NCI-H2227 treated with DMSO at 0.1 percent for 48 hours (cell line): ENCODE results near the gene B4GALT3.
"Not testable (repeated sequence)": the region's sequence is repeated elsewhere in the genome, so short reads cannot be mapped to it uniquely, and the experiment has no call there.

Experiments used
- DNase-seq: peaks from one replicate; lab custom pipeline; 2025; lab: John Stamatoyannopoulos, UW

Gene B4GALT3

DNA sequence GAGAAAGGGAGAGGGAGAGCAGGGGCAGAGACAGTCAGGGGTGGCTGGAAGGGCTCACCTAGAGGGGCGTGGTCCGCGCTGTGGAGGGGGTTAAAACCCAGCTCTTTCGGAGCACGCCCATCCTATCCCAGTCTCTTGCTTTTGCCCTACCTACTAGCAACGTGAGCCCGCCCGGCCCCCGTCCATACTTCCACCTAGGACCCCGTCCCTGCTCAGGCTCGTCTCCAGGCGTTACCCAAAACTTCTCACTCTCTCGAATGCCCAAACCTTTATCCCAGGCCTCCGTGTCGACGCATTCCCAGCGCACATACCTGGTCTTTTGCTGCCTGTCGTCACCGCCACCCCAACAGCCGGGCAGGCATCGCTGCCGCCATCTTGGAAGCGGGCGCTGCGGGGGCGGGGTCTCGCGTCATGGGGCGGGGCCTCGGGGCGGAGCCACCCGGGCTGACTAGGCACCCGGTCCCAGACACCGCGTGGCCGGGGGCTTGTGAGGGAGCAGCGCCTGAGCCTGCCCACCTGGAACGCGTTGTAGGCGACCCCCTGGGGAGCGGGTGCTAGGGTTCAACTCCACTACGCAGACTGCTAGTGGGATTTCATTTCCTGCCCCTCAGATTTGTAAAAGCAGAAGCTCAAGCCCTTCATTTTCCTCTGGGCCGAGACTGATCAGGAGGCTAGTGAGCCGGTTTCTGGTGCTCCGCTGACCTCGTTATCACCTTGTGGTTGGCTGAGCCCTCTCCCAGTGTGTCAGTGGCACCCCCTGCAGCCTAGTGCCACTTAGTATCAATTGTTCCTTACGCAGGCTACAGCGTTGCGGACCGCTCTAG, at the start of gene B4GALT3:
TSS of gene B4GALT3 (minus strand) at position 396 of the 824 bp plus-strand sequence. CDS start 1,447 bp downstream, outside the sequence.
- DNase-seq = peak; percentile 88

DNA sequence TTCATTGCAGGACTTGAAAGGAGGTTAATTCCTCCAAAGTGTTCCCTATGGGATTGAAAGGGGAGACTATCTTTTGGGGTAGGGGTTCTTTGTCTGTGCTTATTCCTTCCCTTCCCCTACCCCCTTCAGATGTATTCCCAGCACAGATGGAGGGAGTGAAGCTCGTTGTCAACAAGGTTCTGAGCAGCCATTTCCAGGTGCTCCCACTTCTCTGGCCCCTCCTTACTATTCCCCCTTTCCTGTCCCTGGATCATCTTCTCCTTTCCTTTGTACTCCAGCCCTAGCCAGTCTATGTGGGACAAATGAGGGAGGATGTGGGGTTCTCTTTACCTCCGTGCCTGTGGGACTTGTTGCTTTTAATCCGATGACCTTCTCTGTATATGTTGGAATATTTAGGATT, 49.5 kb upstream of the B4GALT3 start:
- no peak for DNase-seq

DNA sequence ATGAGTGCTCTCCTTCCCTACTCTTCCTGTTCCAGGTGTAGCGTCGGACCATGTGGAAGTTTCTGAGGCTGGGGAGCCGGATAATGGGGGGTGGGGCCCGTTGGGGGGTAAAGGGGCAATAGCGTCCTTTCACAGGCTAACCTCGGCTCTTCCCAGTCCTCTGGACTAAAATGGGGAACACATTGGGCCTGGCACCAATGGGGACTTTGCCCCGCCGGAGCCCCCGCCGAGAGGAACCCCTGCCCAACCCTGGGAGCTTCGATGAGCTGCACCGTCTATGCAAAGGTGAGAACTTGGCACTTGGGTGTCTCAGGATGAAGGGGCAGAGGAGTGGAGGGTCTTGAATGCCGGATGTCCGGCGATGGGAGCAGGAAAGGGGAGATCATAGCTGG, 49.0 kb upstream of the B4GALT3 start:
- no peak for DNase-seq

DNA sequence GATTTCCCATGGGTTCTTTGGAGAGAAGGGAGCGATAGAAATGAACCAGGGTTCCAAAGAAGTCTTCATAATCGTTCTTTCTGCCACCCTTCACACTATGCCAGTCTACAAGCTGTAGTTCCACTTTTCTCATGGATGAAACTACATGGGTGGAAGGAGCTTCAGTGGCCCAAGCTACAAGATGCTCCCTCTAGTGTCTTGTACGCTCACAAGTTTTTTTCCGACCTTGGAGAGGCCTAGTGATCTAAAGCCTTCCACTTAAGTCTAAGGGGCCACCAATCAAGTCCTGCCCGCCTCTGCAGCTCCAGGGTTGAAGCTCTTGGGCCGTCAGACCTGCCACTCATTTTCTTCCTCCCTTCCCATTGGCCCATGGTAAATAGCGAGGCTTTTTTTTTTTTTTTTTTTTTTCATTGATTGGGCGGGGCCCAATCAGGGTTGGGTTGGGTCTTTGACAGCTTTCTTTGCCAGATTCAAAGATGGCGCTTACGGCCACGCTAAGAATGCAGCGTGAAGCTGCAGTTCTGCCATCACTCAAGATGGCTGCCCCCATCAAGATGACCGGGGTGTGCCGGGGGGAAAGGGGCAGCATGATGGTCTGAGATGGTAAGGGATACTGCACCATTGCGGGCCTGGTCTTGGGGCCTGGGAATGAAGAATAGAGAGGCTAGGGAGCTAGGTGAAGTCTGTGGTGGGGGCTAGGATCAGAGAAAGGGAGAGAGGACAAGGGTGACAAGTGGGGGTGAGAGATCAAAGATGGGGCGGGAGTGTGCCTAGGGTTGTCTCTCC, 48.4 kb upstream of the B4GALT3 start, which contains the start of gene TOMM40L:
TSS of gene TOMM40L (plus strand) at position 527 of the 786 bp plus-strand sequence. CDS start 430 bp downstream, outside the sequence.
- peak; percentile 98 for DNase-seq

DNA sequence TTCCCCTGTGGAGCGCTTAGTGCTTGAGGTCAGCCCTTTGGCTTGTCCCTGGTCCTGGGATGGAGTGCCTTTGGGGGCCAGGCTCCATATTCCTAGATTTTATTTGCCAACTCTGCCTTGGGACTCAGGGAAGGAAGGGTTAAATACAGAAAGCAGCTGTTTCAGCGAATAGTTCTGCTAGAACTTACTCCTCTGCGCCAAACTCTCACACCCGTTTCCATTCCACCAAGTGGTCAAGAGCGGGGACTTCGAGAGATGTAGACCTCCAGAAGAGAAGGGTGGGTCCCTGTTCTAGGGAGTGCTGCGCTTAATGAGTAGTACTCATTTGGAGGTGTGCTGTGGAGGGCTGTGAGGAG, 47.8 kb upstream of the B4GALT3 start:
- no peak for DNase-seq

DNA sequence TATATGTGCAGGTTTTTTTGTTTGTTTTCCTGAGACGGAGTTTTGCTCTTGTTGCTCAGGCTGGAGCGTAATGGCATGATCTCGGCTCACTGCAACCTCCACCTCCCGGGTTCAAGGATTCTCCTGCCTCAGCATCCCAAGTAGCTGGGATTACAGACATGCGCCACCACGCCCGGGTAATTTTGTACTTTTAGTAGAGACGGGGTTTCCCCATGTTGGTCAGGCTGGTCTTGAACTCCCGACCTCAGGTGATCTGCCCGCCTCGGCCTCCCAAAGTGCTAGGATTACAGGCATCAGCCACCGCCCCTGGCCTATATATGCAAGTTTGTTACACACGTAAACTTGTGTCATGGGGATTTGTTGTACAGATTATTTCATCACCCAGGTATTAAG, 47.4 kb upstream of the B4GALT3 start:
- not testable (repeated sequence) for DNase-seq

DNA sequence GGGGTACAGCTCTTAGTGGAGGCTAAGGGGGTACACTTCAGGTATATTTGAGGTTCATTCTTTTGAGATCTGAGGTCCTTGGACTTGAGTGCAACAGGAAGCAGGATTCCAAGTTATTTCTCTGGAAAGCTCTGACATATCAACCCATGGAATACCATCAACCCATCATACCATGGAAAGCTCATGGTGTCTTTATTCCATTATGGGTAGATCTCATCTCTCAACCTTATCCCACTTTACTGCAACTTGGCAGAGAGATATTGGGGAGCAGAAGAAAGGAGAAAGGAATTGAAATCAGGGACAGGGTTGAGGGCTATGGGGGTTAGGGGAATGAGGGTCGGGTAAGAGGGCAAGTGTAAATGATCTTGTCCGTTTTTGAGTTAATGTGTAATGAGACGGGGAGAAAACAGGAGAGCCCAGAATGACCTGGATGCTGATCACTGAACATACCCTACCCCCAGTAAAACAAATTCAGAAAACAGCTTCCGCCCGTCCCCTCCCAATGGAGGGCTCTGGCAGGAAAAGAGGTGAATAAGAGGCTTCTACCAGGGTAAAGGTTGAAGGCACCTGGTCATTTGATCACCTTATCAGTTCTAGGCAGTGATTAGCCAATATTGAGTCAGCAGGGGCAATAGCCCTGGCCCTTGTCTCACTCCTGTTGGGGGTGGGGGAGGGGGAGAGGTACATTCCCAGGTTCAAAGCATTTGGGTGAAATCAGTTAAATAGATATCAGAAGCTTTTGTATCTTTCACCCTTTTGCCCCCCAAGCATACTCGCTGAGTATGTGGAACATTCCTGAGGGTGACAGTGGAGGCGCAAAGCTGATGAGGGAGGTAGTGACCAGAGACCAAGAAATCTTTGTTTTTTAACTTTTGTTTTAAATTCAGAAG, 46.7 kb upstream of the B4GALT3 start:
- DNase-seq = no peak

DNA sequence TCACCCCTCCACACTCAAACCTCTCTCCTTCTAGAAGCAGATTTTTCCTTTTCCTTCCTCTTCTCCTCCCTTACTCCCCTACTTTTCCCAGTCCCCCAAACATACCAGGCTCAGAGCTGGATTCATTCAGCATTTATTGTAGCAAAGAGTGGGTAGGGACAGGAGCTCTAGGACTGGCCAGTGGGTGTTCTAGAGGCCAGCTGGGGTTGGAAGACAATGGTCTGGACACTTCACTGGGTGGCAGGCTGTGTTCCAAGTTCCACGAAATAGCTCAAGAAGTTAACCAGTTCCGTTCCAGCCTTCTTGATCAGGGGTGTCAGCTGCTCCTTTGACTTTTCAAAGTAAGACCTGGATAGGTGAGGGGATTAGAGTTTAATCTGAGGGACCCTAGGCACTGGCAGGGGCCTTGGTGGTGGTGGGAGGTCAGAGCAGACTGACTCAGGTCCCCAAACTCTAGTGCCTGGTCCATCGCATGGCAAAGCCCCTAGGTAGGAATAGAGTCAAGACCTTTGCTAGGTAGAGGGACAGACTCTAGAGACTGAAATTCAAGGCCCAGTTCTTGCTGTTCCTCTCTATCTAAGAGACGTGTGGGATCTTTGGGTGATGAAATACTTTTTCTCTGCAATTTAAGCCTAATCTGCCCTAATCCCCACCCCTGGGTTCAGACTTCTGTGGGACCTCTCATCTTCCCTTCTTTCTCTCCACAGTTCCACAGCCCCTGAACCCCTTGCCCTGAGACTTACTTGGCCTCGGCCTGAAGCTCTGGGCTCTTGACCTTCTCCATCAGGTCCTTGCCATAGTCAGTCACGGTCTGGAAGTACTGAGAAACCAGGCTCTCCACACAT, 45.1 kb upstream of the B4GALT3 start:
- no peak for DNase-seq

DNA sequence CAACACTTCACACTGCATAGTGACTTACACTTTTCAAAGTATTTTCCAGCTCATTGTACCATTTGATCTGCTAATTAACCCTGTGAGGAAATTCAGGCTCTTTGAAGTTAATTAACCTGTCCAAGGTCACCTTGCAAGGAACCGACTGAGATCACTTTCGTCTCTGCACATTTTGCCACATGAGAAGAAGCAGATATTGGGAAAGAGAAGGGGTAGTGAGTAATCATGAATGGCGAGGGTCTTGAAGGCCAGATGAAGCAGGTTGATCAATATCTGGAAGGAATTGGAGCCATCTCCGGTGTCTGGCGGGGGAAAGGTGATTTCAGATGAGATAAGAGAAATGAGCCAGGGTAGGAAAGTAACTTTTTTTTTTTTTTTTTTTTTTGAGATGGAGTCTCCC, 42.7 kb upstream of the B4GALT3 start:
- DNase-seq = no peak

DNA sequence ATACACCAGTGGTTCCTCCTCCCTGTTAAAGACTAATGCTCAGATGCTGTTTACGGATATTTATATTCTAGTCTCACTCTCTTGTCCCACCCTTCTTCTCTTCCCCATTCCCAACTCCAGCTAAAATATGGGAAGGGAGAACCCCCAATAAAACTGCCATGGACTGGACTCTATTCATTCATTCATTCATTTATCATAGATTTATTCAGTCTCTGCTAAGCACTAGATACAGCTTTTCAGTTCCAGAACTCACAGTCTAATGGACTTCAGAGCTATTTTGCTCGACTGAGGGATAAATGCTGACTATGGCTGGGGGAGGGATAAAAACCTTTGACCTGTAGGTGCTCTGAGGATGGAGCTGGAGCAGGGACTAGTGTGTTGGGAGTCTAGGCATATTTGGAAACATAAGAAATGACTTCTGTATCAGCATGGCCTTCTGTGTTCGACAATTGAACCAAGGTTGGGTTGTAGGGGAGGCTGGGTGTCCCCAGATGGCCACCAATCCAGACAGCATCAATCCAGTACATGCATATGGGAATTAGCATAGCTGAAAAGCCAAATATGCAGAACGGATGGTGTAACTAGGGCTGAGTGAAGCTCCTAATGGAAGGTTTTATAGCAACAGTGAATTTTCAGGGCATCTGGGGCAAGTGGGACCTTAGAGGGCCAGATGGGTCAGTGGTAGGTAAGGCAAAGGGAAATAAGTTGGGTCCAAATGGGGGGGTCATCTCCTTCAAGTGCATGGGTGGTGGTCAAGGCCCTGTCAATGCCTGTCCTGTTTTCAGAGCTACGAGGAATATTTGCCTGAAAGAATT, 42.0 kb upstream of the B4GALT3 start:
- no peak for DNase-seq

DNA sequence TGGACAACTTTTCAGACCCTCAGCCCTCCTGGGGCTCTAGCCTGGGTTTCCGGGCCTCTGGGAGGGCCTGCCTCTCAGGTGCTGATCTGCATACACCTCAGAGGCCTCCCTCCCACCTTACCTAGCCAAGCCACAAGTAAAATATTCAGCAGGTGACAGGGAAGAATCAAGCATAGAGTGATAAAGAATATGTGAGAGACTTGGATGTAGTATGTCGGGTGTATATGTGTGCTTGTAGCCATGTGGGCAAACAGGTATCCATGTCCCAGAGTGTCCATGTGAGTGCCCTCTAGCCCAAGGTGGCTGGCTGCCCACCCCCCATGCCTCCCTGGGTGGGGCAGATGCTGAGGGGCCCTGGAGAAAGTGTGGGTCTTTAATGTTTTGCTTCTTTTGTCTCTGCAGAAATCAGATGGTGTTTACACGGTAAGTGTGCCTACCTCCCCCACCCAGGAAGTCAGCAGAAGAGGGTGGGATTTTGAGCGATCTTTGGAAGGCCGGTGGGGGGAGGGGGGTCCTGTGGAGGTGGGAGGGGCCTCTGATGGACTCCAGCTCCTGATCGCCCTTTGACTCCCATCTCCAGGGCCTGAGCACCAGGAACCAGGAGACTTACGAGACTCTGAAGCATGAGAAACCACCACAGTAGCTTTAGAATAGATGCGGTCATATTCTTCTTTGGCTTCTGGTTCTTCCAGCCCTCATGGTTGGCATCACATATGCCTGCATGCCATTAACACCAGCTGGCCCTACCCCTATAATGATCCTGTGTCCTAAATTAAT, 41.2 kb upstream of the B4GALT3 start:
- no peak for DNase-seq

DNA sequence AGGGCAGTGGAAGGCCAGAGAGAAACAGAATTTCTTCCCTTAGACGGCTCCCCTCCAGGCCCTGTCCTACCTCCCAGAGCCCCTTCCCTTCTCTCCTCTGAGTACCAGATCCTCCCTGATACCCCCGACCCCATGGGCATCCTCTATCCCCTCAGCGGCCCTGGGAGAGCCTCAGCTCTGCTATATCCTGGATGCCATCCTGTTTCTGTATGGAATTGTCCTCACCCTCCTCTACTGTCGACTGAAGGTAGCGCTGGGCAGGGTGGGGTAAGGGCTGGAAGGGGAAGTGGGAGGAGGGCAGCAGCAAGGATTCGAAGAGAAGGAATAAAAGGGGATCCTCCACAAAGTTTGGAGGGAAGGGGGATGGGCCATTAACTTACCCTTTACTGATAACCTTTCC, 40.5 kb upstream of the B4GALT3 start:
- DNase-seq = no peak

DNA sequence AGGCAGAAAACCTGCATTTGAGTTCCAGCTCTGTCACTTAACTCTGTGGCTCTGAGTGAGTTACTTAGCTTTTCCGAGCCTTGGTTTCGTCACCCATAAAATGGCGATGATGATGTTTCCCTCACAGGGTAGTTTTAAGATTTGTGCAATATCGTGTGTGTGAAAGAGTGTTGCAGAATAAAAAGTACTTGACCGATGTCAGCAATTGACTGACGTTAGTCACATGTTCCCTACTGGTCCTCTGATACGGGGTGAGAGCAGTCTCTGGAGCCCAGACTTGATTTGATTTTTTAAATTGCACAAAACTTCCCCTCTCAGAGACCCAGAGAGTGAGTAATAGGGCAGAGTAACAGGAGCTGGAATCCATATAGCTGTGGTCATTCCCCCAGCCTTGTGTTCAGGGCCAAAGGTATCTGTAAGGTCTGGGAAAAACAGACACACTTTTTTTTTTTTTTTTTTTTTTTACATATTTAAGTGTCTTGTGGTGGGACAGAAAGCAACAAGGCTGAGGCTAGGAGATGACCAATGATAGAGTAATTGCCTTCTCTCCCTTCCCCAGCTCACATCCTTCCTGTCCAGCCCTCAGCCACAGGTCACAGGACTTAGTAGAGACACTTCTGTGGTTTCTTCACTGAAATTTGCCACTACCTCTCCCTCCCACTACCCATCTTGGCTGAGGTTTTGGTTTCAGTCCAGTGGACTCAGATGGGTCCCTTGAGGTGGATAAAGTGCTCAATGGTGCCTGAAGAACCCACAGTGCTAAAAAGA, 39.8 kb upstream of the B4GALT3 start:
- no peak for DNase-seq

DNA sequence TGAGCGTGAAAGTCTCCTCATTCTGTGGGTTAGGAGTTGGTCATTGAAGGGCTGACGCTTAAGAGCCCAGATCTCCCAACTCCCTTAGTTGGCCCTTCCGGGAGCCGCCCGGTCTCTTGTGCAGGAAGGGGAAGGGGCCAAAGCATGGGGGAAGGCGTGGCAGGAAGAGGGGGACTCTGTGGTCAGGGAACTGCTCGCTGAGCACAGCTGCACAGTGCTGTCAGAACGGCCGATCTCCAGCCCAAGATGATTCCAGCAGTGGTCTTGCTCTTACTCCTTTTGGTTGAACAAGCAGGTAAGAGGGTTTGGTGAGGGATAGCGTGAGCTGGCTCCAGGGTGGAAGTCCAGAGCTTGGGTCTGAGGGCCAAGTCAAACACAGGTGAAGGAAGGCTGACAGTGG, 37.8 kb upstream of the B4GALT3 start, which contains the start of gene FCER1G:
TSS of gene FCER1G (plus strand) at position 220 of the 400 bp plus-strand sequence. CDS start at position 247, 27 bp downstream.
- no peak for DNase-seq

DNA sequence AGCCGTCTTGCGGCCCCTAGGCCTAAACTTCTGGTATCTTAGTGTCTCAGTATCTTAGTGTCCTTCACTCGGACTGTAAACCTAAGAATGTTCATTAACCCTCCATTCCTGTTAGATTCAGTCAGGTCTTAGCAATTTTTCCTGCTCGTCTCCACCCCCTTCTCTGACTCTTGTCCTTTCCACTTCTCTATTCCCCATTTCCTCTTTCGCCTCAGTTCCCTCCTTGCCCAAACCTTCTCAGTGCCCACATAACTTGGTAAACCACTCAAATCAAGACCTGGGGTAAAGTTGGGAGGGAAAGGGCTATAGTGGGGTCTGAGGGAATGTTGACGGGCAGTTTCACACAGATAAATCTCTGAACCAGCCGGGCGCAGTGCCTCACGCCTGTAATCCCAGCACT, 37.1 kb upstream of the B4GALT3 start:
- no peak for DNase-seq

DNA sequence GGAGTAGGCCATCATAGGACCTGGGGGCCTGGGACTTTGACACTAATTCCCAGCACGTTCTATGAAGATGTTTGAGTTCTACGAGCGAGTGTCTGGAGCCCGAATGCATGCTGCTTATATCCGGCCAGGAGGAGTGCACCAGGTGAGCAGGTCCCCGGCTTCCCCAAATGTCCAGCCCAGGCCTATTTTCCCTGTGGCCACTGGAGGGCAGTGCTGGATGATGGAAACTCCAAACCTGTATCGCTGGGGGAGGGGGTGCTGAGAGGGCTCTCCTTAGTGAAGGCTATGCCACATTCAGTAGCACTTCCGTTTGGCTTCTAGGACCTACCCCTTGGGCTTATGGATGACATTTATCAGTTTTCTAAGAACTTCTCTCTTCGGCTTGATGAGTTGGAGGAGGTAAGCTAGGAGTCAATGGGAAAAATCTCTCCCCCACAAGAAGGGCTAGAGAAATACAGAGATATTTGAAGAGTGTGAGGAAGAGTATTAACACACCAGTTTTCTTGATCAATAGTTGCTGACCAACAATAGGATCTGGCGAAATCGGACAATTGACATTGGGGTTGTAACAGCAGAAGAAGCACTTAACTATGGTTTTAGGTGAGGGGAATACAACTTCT, 32.6 kb upstream of the B4GALT3 start:
- peak; percentile 75 for DNase-seq

DNA sequence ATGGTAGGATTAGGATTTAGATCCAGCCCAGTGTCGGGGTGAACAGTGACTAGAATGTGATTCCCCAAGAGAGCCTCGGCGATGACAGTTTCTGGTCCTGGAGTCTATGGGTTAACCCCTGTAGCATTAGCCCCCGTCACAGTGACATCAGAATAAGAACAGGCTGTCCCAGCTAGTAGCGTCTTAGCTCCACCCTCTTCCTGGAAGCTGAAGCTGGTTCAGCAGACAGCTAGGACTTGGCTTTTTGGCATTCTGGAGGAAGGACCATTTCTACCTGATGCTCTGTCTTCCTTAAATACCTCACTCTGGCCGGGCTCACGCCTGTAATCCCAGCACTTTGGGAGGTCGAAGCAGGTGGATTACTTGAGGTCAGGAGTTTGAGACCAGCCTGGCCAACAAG, 29.9 kb upstream of the B4GALT3 start:
- no peak for DNase-seq
